Measurements from ENCODE around the gene CD177.
"Not testable (repeated sequence)": the region's sequence is repeated elsewhere in the genome, so short reads cannot be mapped to it uniquely, and the experiment has no call there.

CD177 gene, protein sequence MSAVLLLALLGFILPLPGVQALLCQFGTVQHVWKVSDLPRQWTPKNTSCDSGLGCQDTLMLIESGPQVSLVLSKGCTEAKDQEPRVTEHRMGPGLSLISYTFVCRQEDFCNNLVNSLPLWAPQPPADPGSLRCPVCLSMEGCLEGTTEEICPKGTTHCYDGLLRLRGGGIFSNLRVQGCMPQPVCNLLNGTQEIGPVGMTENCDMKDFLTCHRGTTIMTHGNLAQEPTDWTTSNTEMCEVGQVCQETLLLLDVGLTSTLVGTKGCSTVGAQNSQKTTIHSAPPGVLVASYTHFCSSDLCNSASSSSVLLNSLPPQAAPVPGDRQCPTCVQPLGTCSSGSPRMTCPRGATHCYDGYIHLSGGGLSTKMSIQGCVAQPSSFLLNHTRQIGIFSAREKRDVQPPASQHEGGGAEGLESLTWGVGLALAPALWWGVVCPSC

DNA sequence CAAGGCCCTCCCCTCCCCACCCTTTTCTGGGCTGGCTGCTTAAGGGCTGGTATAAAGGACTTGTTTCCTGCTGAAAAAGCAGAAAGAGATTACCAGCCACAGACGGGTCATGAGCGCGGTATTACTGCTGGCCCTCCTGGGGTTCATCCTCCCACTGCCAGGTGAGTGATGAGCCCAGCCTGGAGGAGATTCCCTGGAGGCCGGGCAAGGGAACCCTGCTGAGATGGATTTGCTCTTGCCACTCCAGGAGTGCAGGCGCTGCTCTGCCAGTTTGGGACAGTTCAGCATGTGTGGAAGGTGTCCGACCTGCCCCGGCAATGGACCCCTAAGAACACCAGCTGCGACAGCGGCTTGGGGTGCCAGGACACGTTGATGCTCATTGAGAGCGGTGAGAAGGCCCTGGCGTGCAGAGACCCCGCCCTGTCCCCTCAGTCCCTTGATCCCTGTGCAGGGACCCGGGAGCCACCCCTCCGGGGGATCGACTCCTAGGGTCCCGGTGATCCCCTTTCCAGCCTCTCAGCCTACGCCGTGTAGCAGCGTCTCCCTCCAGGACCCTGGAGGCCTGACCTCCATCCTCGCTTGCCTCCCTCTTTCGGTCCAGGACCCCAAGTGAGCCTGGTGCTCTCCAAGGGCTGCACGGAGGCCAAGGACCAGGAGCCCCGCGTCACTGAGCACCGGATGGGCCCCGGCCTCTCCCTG, at the start of gene CD177:
Gene CD177, plus strand, starts transcription at position 81 of the 699 bp plus-strand sequence. Its CDS starts 29 bp downstream, at position 110.
- no peak for DNase-seq (ENCODE audit: low read depth in 3 of 3)

DNA sequence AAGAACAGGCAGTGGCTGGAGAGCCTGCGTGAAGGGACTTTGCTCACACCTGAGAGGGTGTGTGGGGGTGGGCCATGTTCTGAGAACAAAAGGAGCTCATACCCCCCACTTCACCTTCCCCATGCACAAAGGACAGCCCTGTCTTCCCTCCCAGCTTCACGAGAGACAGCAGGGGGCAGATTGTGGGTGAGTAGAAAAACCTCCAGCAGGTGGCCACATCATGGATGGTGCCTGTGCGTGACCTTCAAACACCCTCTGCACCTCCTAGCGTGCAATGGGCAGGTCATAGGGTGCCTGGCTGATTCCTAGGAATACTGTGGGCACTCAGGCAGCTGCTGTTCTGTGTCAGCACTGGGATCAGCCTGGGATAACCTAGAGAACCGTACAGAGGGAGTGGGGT, 47.8 kb upstream of the CD177 start:
- DNase-seq (ENCODE audit: low read depth in 3 of 3) = no peak

DNA sequence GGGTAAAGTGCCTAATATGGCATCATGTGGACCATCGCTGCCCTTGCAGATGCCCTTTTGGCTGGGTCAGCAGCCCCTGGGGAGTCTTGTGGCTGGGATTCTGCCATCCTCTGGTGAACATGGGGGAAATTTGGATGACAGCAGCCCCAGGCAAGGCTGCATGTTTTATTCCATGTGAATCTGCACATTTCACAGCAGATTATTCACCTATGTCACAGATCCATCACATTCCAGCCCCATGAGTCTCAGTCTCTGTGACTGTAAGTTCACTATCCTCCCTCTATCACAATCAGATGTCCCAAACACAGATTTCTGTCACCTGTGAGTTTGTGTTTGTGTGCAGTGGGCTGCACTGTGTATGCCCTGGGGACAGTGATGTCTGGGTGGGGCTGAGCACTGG, 47.4 kb upstream of the CD177 start:
- DNase-seq (ENCODE audit: low read depth in 3 of 3) = no peak

DNA sequence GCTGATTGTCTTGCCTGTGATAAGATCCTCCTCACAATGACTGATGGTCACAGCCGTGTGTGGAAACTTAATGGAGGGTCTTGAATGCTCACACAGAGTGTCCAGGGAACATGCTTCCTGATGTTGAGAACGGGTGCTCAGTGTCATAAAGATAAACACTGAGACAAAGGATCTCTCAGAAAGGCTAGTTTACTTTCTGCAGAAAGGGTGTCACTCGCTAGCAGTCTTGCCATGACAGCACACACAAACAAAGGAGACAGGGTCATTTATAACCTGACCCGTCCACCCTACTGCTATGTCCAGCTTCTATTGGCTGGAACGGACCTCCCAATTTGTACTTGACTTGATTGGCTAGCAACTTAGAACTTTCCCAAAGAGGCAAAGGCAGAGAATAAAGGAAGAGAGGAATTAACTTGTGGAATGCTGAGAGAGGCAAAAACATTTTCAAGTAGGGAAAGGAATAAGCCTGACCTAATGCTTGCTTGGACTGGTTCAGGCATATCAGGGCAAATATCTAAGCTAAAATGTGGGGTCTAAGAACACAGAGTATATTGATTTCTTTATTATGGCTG, 45.2 kb upstream of the CD177 start:
- DNase-seq (ENCODE audit: low read depth in 3 of 3) = no peak

GRCh38 chr19:43309466-43309865, 44.0 kb upstream of the CD177 start:
- no peak for DNase-seq (ENCODE audit: low read depth in 3 of 3)

DNA sequence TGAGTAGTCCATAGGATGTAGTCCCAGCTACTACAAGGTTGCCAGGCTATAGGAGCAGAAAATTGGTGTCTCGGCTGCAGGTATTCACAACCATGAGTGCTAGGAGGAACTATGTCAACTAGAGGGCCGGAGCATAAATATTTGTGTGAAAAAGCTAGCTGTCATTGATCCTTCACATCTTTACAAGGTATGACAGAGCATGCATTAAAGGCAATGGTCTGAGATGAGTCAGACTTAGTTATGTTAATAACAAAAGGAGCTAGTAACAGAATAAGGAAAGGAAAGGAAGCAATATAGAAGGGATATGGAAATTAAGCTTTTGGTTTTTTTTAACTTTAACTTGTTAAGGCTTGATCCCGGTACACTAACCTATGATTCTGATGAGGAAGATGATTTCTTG, 43.3 kb upstream of the CD177 start:
- DNase-seq (ENCODE audit: low read depth in 3 of 3) = no peak

DNA sequence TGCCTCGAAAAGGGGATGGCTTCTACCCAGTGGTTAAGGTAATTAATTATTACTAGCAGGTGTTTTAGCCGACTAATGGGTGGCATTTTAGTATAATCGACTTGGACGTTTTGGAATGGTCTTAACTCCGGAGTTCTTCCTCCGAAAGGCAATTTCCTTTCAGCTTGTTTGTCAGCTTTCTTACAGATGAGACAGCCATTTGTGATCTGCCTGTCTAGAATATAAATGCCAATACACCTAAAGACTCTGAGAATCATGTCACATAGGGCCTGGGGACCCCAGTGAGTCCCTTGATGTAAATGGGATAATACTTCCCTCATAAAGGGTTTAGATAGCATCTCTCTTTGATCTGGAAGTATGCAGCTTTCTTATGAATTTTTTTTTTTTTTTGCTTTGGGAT, 42.2 kb upstream of the CD177 start:
- no peak for DNase-seq (ENCODE audit: low read depth in 3 of 3)

GRCh38 chr19:43311706-43312105, 41.8 kb upstream of the CD177 start:
- no peak for DNase-seq (ENCODE audit: low read depth in 3 of 3)

DNA sequence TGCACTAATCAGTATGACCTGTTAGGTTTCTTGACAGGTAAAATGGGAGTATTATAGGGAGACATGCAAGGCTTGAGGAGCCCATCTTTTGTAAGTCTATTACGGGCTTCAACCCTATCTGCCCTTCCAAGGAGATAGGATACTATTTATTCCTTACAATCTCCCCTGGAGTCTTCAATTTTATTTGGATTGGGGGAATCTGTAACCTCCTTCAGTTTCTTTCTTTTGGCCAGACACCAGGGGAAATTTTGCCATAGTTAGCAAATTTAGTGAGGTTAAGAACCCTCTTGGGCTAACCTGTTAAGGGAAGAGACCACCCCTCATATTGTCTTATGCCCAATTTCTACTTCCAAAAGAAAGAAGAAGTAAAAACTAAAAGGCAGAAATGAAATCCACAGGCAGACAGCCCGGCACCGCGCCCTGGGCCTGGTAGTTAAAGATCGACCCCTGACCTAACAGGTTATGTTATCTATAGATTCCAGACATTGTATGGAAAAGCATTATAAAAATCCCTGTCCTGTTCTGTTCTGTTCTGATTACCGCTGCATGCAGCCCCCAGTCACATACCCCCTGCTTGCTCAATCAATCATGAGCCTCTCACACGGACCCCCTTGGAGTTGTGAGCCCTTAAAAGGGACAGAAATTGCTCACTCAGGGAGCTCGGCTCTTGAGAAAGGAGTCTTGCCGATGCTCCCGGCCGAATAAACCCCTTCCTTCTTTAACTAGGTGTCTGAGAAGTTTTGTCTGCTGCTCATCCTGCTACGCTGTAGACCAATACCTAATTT, 39.6 kb upstream of the CD177 start:
- DNase-seq (ENCODE audit: low read depth in 3 of 3) = no peak

GRCh38 chr19:43315851-43316250, 37.6 kb upstream of the CD177 start:
- no peak for DNase-seq (ENCODE audit: low read depth in 3 of 3)

DNA sequence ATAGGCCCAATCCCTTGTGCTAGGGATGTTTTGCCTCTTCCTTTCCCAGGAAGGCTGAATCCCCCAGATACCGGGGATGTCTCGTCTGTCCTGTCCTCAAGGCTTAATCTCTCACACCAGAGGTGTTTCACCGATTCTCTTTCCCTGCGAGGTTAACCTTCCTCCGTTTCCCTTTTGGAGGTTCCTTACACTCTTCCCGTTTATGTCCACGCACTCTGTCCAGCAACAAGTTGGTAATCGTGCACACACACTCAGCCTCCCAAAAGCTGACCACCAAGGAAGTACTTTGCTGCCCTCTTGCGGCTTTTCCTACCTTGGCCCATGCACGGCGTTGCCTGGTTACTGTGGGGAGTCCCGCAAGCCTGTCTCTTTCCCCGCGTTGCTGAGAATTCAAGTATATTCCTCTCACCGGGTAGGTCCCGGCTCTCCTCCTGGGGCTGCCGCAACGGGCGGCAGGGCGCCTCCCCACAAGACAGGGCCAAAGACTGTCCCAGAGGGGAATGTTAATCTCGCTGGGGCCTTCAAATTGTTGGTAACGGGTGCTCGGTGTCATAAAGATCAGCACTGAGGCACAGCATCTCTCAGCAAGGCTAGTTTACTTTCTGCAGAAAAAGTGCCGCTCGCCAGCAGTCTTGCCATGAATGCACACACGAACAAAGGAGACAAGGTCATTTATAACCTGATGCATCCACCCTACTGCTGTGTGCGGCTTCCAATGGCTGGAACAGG, 36.7 kb upstream of the CD177 start:
- DNase-seq (ENCODE audit: low read depth in 3 of 3) = no peak

DNA sequence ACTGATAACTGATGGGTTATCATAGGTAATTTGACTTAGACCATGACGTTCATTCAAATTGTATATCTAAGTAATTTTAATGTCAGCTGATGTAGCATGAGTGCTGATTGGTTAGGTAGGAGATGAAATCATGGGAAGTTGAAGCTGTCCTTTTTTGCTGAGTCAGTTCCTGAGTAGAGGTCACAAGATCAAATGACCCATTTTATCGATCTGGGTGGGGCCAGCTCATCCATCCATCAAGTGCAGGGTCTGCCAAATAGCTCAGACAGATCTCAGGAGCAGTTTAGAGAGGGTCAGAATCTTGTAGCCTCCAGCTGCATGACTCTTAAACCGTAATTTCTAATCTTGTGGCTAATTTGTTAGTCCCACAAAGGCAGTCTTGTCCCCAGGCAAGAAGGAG, 35.3 kb upstream of the CD177 start:
- no peak for DNase-seq (ENCODE audit: low read depth in 3 of 3)

GRCh38 chr19:43318796-43319314, 34.6 kb upstream of the CD177 start:
- no peak for DNase-seq (ENCODE audit: low read depth in 3 of 3)

DNA sequence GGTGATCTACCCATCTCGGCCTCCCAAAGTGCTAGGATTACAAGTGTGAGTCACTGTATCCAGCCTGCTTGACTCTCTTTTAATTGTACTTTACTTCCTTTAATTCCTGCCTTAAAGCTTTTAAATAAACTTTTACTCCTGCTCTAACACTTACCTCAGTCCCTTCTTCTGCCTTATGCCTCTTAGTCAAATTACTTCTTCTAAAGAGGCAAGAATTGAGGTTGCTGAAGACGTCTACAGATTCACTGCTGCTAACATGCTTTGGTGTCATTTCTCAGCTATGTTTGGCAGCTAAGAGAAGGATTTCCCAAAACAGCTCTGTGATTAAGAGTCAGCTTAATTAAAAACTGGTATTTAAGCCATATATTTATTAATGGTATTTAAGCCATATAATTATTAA, 32.9 kb upstream of the CD177 start:
- no peak for DNase-seq (ENCODE audit: low read depth in 3 of 3)

- DNase-seq (ENCODE audit: low read depth in 3 of 3) = not testable (repeated sequence)
Measured at GRCh38 chr19:43326761-43327160, 26.7 kb upstream of the CD177 start.

DNA sequence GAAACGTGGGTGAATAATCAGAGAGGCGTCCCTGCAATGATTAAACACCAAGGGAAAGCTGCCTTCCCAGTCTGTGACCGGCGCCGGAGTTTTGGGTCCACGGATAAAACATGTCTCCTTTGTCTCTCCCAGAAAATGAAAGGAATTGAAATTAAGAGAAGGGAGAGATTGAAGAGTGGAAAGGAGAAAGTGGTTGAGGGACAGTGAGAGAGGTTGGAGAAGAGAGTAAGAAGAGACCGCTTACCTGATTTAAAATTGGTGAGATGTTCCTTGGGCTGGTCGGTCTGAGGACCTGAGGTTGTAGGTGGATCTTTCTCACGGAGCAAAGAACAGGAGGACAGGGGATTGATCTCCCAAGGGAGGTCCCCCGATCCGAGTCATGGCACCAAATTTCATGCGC, 24.9 kb upstream of the CD177 start:
- DNase-seq (ENCODE audit: low read depth in 3 of 3) = not testable (repeated sequence)

- DNase-seq (ENCODE audit: low read depth in 3 of 3) = not testable (repeated sequence)
Measured at GRCh38 chr19:43329049-43329448, 24.4 kb upstream of the CD177 start.

DNA sequence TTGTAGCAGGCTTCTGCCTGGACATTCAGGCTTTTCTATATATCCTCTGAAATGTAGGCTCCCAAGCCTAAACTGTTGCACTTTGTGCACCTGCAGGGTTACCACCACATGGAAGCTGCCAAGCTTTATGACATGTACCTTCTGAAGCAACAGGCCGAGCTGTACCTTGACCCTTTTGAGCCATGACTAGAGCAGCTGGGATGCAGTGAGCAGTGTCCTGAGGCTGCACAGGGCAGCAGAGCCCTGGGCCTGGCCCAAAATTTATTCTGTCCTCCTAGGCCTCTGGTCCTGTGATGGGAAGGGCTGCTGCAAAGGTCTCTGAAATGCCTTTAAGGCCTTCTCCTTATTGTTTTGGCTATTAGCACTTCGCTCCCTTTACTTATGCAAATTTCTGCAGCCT, 23.5 kb upstream of the CD177 start:
- DNase-seq (ENCODE audit: low read depth in 3 of 3) = no peak

DNA sequence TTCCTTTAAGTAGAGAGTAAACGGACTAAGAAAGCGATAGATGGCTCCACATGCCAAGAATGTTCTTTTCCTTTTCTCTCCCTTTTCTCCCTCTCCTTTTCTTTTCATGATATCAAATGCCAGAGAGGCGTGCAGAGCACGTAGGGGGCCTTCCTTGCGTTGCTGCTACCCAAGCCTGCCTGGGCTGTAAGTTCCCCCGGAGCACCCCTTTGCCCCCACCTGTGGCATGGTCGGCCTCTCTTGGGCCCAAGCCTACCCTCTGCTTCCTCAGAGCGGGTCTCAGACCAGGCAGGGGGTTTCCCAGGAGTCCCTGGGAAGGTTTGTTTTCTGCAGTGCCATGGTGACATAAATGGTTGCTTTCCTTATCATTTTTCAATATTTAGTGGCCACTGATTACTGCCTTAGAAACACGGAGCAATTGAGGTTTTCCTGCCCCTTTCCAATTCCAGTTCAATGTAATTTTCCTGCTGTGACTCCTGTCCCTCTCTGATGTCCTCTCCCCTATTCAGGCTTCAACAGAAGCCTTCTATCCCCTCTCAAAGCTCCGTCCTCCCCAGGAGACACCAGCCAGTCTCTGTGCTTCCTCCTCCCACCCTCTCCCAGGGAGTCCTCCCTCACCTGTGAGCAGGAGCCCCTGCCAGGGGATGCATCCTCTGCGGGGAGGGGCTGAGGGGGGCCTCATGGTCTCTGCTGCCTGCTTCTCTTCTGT, 22.6 kb upstream of the CD177 start:
- DNase-seq (ENCODE audit: low read depth in 3 of 3) = no peak

DNA sequence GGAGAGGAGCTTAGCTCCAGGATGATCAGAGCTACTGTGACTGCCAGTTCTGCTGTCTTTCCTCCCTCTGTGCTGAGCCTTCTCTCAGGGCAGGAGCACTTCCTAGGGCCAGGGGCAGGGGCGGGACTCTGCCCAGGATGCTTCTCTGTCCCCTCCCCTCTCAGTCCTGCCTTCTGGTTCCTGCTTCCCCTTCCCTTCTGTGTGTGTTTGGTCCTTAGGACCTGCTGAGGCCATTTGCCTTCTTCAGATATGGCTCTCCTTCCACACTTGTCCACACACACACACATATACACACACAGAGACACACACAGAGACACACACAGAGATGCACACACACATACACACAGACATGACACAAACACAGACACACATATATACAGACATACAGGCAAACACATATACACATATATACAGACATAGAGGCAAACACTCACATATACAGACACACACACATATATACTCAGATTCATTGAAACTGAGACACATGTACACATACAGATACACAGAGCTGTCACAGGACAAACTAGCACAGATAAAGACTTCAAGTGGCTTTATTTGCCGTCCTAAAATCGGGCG, 22.0 kb upstream of the CD177 start:
- DNase-seq (ENCODE audit: low read depth in 3 of 3) = no peak
